NCI-H446 (cell line): ENCODE measurements around the gene WASL.
"Not testable (repeated sequence)": the region's sequence is repeated elsewhere in the genome, so short reads cannot be mapped to it uniquely, and the experiment has no call there.

Experiments
- DNase-seq, 2 experiments: peaks; one replicate each; lab custom pipeline; 2025; lab: John Stamatoyannopoulos, UW

The WASL gene

GRCh38 chr7:123768493-123768892 lies 19.7 kb upstream of the WASL start:
- no peak for DNase-seq

GRCh38 chr7:123763191-123763661 lies 14.4 kb upstream of the WASL start:
- DNase-seq = no peak

- DNase-seq = no peak
Measured at GRCh38 chr7:123761729-123762128, 12.9 kb upstream of the WASL start.

- no peak for DNase-seq
Measured at GRCh38 chr7:123757095-123757494, 8.3 kb upstream of the WASL start.

GRCh38 chr7:123755338-123755737 lies 6.5 kb upstream of the WASL start:
- no peak for DNase-seq

- DNase-seq = no peak
Measured at GRCh38 chr7:123754271-123754871, 5.6 kb upstream of the WASL start.

GRCh38 chr7:123752534-123752933 lies 3.7 kb upstream of the WASL start:
- no peak for DNase-seq

- no peak for DNase-seq
Measured at GRCh38 chr7:123751821-123752220, 3.0 kb upstream of the WASL start.

GRCh38 chr7:123750389-123751230 lies 1.8 kb upstream of the WASL start:
- peak in 1 of 2 experiments; percentile 2 for DNase-seq

- no peak for DNase-seq
Measured at GRCh38 chr7:123749537-123749857, 694 bp upstream of the WASL start.

GRCh38 chr7:123748171-123748733 lies 551 bp downstream of the WASL start:
- no peak for DNase-seq

GRCh38 chr7:123747620-123748141 lies 1.1 kb downstream of the WASL start:
- peak in 1 of 2 experiments; percentile 52 for DNase-seq

- DNase-seq = no peak
Measured at GRCh38 chr7:123746931-123747488, 1.8 kb downstream of the WASL start.

GRCh38 chr7:123746055-123746454 lies 2.7 kb downstream of the WASL start:
- no peak for DNase-seq

- DNase-seq = no peak
Measured at GRCh38 chr7:123745437-123745836, 3.4 kb downstream of the WASL start.

GRCh38 chr7:123744416-123744815 lies 4.4 kb downstream of the WASL start:
- DNase-seq = no peak

- no peak for DNase-seq
Measured at GRCh38 chr7:123741940-123742339, 6.9 kb downstream of the WASL start.

- DNase-seq = no peak
Measured at GRCh38 chr7:123738808-123739207, 10.0 kb downstream of the WASL start.

GRCh38 chr7:123738356-123738755 lies 10.4 kb downstream of the WASL start:
- DNase-seq = no peak

- not testable (repeated sequence) for DNase-seq
Measured at GRCh38 chr7:123737168-123737674, 11.6 kb downstream of the WASL start.

- DNase-seq = no peak
Measured at GRCh38 chr7:123735539-123735938, 13.3 kb downstream of the WASL start.

GRCh38 chr7:123734498-123734897 lies 14.3 kb downstream of the WASL start:
- no peak for DNase-seq
